ENCODE results near the gene SNRPB2.

Gene SNRPB2

GRCh38 chr20:16745204-16745603 lies 15.4 kb downstream of the SNRPB2 start:
- no peak for TF ChIP-seq CTCF (IDR thresholded peaks at IDR 0.05; ENCODE audit: control insufficient read depth, extremely low read depth, insufficient read depth)

DNA sequence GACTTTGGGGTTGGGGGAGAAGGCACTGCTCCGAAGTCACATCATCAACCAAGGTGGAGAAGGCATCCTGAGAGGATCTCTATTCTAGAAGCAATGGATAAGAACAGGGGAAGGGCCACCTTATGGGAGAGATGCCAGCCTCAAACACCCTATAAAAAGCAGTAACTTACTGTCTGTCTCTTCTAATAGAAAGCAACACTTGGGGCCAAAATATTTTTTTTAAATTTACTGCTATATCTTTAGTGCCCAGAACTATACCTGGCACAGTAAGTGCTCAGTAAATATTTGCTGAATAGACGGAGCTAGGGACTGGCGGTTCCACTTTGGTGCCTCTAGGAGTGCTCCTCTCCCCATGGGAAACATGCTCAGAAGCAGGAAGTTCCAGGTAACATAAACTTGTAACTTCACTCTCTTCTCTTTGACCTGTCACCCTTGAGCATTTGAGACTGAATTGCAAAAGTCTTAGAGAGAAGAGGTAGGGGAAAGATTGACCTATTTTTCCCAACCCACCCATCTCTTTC lies 17.5 kb downstream of the SNRPB2 start:
- peak; percentile 60 for TF ChIP-seq CTCF (IDR thresholded peaks at IDR 0.05; ENCODE audit: control insufficient read depth, extremely low read depth, insufficient read depth)
- peak; percentile 93 for DNase-seq (ENCODE audit: low read depth)
- no peak overlapping the region for H3K4me3 ChIP-seq (ENCODE audit: low read depth, low read length)

More at GRCh38 chr20:16745204-16745603, 15.4 kb downstream of the SNRPB2 start:
- no peak for DNase-seq (ENCODE audit: low read depth)
- no peak overlapping the region for H3K4me3 ChIP-seq (ENCODE audit: low read depth, low read length)

DNA sequence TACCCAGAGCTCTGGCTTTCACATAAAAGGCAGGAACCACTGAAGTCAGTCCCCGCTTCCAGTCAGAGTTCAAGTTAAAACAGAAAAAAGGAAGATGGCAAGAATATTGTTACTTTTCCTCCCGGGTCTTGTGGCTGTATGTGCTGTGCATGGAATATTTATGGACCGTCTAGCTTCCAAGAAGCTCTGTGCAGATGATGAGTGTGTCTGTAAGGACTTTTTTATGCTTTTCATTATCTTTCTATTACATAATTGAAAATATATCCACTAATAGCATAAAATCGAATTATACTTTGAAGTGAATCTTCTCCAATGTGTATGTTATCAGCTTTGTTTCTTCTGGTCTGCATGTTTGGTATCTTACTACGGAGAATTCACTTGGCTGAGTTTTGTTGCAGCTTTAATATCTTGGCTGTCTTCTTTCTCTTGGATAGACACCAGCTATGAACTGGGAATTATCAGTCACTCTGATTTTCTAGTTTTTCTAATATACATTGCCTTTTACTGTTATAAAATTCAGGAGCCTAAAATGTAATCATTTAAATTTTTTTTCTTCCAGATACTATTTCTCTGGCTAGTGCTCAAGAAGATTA lies 18.6 kb downstream of the SNRPB2 start, which contains the start of gene OTOR:
TSS of gene OTOR (plus strand) at position 51 of the 593 bp plus-strand sequence. CDS start at position 95, 44 bp downstream.
- DNase-seq (ENCODE audit: low read depth) = no peak
- no peak within 1 kb of the TSS for H3K4me3 ChIP-seq (ENCODE audit: low read depth, low read length)
- TF ChIP-seq CTCF (IDR thresholded peaks at IDR 0.05; ENCODE audit: control insufficient read depth, extremely low read depth, insufficient read depth) = no peak

DNA sequence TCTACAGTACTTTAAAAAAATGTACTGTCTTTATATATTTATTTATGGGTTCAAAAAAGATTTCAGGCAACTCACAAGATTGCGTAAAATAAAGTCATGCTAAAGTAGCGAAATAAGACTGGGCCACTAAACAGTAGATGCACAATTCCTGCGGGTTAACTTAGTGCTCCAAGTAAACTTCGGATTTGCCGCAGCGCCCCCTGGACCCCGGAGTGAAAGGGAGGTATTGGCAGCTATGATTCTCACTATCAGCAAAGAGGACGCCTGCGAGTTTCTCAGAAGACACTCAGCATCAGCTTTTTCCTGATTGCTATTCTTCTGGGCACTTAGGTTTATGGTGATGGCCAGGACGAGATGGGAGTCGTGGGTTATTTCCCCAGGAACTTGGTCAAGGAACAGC lies 19.7 kb downstream of the SNRPB2 start:
- DNase-seq (ENCODE audit: low read depth) = no peak
- TF ChIP-seq CTCF (IDR thresholded peaks at IDR 0.05; ENCODE audit: control insufficient read depth, extremely low read depth, insufficient read depth) = no peak
- H3K4me3 ChIP-seq (ENCODE audit: low read depth, low read length) = no peak overlapping the region

DNA sequence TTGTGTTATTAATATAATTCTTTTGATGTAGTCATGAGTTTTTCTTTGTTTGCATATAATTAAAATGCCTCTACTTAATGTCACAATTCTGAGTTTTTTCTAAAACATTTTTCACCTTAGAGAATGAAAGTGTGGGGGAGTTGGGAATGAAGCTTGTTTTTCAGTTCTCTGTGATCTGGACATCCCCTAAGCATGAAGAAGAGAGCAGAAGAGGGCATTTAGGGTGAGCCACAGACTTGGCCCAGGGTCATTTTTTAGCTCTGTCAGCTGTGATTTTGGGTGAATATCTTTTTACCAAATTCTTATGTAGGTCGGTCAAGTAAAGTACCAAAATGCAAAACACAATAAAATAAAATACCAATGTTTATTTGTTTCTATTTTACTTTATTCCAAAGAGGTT lies 22.3 kb downstream of the SNRPB2 start:
- no peak for DNase-seq (ENCODE audit: low read depth)
- TF ChIP-seq CTCF (IDR thresholded peaks at IDR 0.05; ENCODE audit: control insufficient read depth, extremely low read depth, insufficient read depth) = no peak
- H3K4me3 ChIP-seq (ENCODE audit: low read depth, low read length) = no peak overlapping the region

DNA sequence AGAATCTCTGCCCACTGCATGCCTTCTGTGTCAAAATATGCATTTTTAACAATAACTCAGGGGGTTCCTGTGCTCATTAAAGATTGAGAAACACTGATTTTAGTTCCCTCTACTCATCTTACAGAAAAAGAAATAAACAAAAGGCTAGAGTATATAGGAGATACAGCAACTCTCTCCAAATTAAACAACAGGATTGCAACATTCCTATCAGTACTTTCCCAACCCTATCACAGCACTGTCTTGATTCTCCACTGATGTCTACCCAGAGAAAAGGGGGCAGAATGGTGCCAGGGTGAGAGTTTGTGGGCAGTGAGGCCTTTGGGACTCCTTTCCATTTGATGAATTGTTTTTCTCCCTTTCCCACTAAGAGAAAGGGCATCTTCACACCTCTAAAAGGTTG lies 23.1 kb downstream of the SNRPB2 start:
- H3K4me3 ChIP-seq (ENCODE audit: low read depth, low read length) = no peak overlapping the region
- no peak for TF ChIP-seq CTCF (IDR thresholded peaks at IDR 0.05; ENCODE audit: control insufficient read depth, extremely low read depth, insufficient read depth)
- no peak for DNase-seq (ENCODE audit: low read depth)

Data from LNCaP clone FGC (cell line).